Neuronal stem cell (in vitro differentiated cells): ENCODE data around the gene NECAP2. TPM values are rescaled to one million over a fixed set of nuclear protein-coding genes. Genes with fewer than 3 reads are reported as not detected.

Source experiments
- DNase-seq: peaks from one replicate; pipeline ENCODE4 v3.0.0-alpha.2; 2013; ENCODE audit warnings: low spot score
- H2AFZ ChIP-seq: one replicate; pipeline ENCODE4 v1.6.1; 2013; ENCODE audit warnings: mild to moderate bottlenecking, low read length, inconsistent platforms
- H2AK5ac ChIP-seq: 2 replicates; pipeline ENCODE4 v1.6.1; 2013; ENCODE audit warnings: low read depth, mild to moderate bottlenecking, inconsistent platforms, low read length, moderate library complexity, mixed read lengths
- H2BK120ac ChIP-seq: 2 replicates; pipeline ENCODE4 v1.6.1; 2013; ENCODE audit warnings: low read depth, mild to moderate bottlenecking, inconsistent platforms, low read length, moderate library complexity, mixed read lengths
- H2BK12ac ChIP-seq: one replicate; pipeline ENCODE4 v1.6.1; 2013; ENCODE audit warnings: low read length, inconsistent platforms
- H2BK15ac ChIP-seq: 2 replicates; pipeline ENCODE4 v1.6.1; 2013; ENCODE audit warnings: mild to moderate bottlenecking, low read length, inconsistent platforms, mixed read lengths
- H2BK5ac ChIP-seq: one replicate; pipeline ENCODE4 v1.6.1; 2013; ENCODE audit warnings: inconsistent platforms, mild to moderate bottlenecking, low read length, moderate library complexity
- H3K14ac ChIP-seq: one replicate; pipeline ENCODE4 v1.6.1; 2013; ENCODE audit warnings: low read length, inconsistent platforms
- H3K18ac ChIP-seq: 2 replicates; pipeline ENCODE4 v1.6.1; 2013; ENCODE audit warnings: low read length, inconsistent platforms
- H3K23ac ChIP-seq: 2 replicates; pipeline ENCODE4 v1.6.1; 2013; ENCODE audit warnings: low read depth, mild to moderate bottlenecking, mixed read lengths, low read length, inconsistent platforms; ENCODE audit not compliant: poor library complexity
- H3K27ac ChIP-seq: replicated peaks from 3 replicates; pipeline ENCODE4 v1.5.1; 2013; ENCODE audit warnings: low read length, inconsistent platforms
- H3K27me3 ChIP-seq, 3 experiments: 2 replicates each; pipeline ENCODE4 v1.6.1; 2013; ENCODE audit warnings: low read length in 3 of 3, mild to moderate bottlenecking in 2 of 3, inconsistent platforms in 1 of 3, low read depth in 1 of 3, mixed read lengths in 1 of 3, moderate library complexity in 1 of 3; ENCODE audit not compliant: control insufficient read depth in 3 of 3, insufficient read depth in 3 of 3
- H3K36me3 ChIP-seq, 2 donors: replicated peaks in 1 of 2; 2 replicates each; pipeline ENCODE4 v1.6.1; 2013; ENCODE audit warnings: low read length in 2 of 2; ENCODE audit not compliant: control insufficient read depth in 2 of 2, insufficient read depth in 2 of 2
- H3K4ac ChIP-seq: 2 replicates; pipeline ENCODE4 v1.6.1; 2013; ENCODE audit warnings: inconsistent platforms, mild to moderate bottlenecking, low read length, moderate library complexity
- H3K4me1 ChIP-seq, 2 donors: 1 replicate in 1 of 2; 2 replicates in 1 of 2; pipeline ENCODE4 v1.6.1; 2013; ENCODE audit warnings: low read length in 2 of 2, low read depth in 1 of 2; ENCODE audit not compliant: control insufficient read depth in 2 of 2, insufficient read depth in 1 of 2
- H3K4me2 ChIP-seq: one replicate; pipeline ENCODE4 v1.6.1; 2013; ENCODE audit warnings: mild to moderate bottlenecking, low read length, inconsistent platforms; ENCODE audit not compliant: insufficient read depth, poor library complexity, severe bottlenecking
- H3K4me3 ChIP-seq, 2 donors: 2 replicates each; pipeline ENCODE4 v1.5.1; 2013; ENCODE audit warnings: low read length in 2 of 2, mild to moderate bottlenecking in 2 of 2, inconsistent platforms in 1 of 2, moderate library complexity in 1 of 2
- H3K79me1 ChIP-seq: one replicate; pipeline ENCODE4 v1.6.1; 2013; ENCODE audit warnings: low read depth, mild to moderate bottlenecking, inconsistent platforms, low read length, moderate library complexity
- H3K9ac ChIP-seq: one replicate; pipeline ENCODE4 v1.6.1; 2013; ENCODE audit warnings: mild to moderate bottlenecking, low read depth, low read length, inconsistent platforms; ENCODE audit not compliant: poor library complexity
- H3K9me3 ChIP-seq, 2 donors: replicated peaks in 1 of 2; 2 replicates each; pipeline versions ENCODE3 to v1.6.1; 2013; ENCODE audit warnings: low read length in 2 of 2, mild to moderate bottlenecking in 2 of 2, inconsistent platforms in 1 of 2, low read depth in 1 of 2, mixed read lengths in 1 of 2, moderate library complexity in 1 of 2; ENCODE audit not compliant: control insufficient read depth in 2 of 2, insufficient read depth in 1 of 2
- H4K8ac ChIP-seq: one replicate; pipeline ENCODE4 v1.6.1; 2013; ENCODE audit warnings: low read depth, mild to moderate bottlenecking, inconsistent platforms, low read length, moderate library complexity
- H4K91ac ChIP-seq: one replicate; pipeline ENCODE4 v1.6.1; 2013; ENCODE audit warnings: low read length, low read depth, mild to moderate bottlenecking, inconsistent platforms; ENCODE audit not compliant: poor library complexity
- WGBS, 2 donors: extraction: QIAGEN DNeasy Blood & Tissue Kit; methylation state at CpG; one replicate each; pipeline ENCODE4 v1.1.7; 2013; ENCODE audit warnings: missing lambda C conversion rate in 2 of 2, mixed read lengths in 1 of 2; ENCODE audit not compliant: insufficient read length in 2 of 2, insufficient replicate concordance in 1 of 2; ENCODE audit errors: extremely low coverage in 2 of 2; 5-methylcytosine and 5-hydroxymethylcytosine counted together
- polyA plus RNA-seq, 2 experiments: library from polyadenylated mRNA; stranded (reverse); fragments of 200-250 nt; gene quantifications; one replicate each; pipeline ENCODE4 v1.2.3, GENCODE V29; 2013

NECAP2 gene
- polyA plus RNA-seq (2013, experiment 1 of 2): 38.4 TPM
- 38.2 TPM for polyA plus RNA-seq (2013, experiment 2 of 2)

DNA sequence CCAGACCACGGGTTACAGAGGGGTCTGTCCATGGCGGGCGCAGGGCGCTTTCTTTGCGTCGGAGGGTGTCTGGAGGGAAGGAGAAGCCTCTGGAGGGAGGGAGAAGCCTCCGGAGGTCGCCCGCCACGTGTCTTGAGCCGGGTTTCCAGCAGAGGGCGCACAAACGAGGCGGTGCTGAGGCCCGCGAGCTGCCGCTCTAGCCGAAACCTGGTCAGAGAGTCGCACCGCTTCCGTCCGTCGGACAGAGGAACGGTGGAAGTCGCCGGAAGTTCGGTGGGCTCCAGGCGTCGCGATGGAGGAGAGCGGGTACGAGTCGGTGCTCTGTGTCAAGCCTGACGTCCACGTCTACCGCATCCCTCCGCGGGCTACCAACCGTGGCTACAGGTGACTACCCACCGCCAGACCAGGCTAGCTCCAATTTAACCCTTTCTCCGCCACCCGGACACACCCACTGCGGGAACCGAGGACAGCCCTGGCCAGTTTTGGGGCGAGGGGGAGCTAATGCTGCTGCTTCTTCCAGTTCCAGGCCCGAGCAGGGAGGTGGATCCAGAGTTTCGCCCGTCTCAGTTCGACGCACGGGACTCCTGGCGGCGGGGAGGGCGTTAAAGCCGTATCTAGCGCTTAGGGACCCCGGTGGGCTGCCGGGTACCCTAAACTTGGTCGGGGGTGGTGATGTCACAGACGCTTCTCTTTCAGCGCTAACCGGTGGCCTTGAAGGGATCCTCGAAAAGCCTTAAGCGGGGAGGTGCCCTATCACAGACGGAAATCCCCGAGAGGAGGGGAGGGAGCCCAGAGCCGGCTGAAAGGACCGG is at the start of gene NECAP2:
Gene NECAP2 (plus strand): TSS at position 255 of the 812 bp plus-strand sequence. CDS start 38 bp downstream, at position 293.
- no peaks in the 10 kb centered on the region for H3K27me3 ChIP-seq
- peak within 1 kb of the TSS; percentile 90 for H3K14ac ChIP-seq
- peak within 1 kb of the TSS; percentile 43 for H4K91ac ChIP-seq
- peak; percentile 91 for DNase-seq
- H2BK120ac ChIP-seq: no peak within 1 kb of the TSS
- peak within 1 kb of the TSS; percentile 76 for H2BK5ac ChIP-seq
- H3K4me3 ChIP-seq: peak within 1 kb of the TSS; percentile 85 to 94
- peak within 1 kb of the TSS; percentile 75 for H3K4me2 ChIP-seq
- H3K36me3 ChIP-seq: peaks cover 13 to 34% of the 10 kb centered on the region in 2 donors
- peak within 1 kb of the TSS; percentile 97 for H3K9ac ChIP-seq
- peak within 1 kb of the TSS; percentile 26 for H3K4ac ChIP-seq
- H2AFZ ChIP-seq: peak within 1 kb of the TSS; percentile 96
- H4K8ac ChIP-seq: peak within 1 kb of the TSS; percentile 27
- H3K4me1 ChIP-seq: peaks cover 5 to 6% of the 10 kb centered on the region in 2 donors
- peak within 1 kb of the TSS; percentile 99 for H2AK5ac ChIP-seq
- H3K27ac ChIP-seq: peak within 1 kb of the TSS; percentile 60
- no peak within 1 kb of the TSS for H2BK12ac ChIP-seq
- no CpG with 5 or more reads among the region's 68 CpGs for WGBS, 2 donors
- H3K23ac ChIP-seq: peak within 1 kb of the TSS; percentile 90
- H2BK15ac ChIP-seq: peak within 1 kb of the TSS; percentile 78
- no peaks in the 10 kb centered on the region for H3K9me3 ChIP-seq
- peak within 1 kb of the TSS; percentile 95 for H3K18ac ChIP-seq
- peaks cover 10% of the 10 kb centered on the region for H3K79me1 ChIP-seq

DNA sequence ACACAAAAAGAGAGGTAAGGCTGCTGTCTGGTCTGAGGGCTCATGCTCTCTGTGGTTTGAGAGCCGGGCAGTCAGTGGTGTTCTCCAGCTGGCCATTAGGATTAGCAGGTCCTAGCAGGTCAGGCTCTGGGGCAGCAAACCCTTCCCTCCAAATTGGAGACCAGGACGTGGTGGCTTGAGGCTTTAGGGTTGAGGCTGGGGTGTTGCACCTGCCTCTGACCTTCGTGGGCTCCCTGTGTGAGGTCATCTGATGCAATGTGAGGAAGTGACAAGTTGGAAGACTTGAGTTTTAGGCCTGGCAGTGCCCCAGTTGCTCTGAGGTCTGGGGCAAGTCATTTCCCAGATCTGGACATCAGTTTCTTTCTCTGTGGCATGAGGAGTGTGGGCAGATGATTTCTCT is 49.1 kb upstream of the NECAP2 start:
- Histone ChIP-seq H3K9ac (no peak overlapping the region), H4K91ac (no peak overlapping the region), H3K4me1 (peaks cover 3 to 11% of the 10 kb centered on the region in 2 donors), H3K9me3 (peaks cover 0 to under 1% of the 10 kb centered on the region in 2 donors), H3K27me3 (no peaks in the 10 kb centered on the region), H3K18ac (no peak overlapping the region), H4K8ac (no peak overlapping the region), H2BK120ac (no peak overlapping the region), H3K27ac (no peak overlapping the region), H3K79me1 (peaks cover 13% of the 10 kb centered on the region), H2AFZ (no peak overlapping the region), H2AK5ac (no peak overlapping the region), H2BK15ac (no peak overlapping the region), H3K14ac (no peak overlapping the region), H3K4ac (no peak overlapping the region), H3K4me3 (no peak overlapping the region), H3K4me2 (no peak overlapping the region), H2BK5ac (no peak overlapping the region), H3K36me3 (peaks cover 22 to 62% of the 10 kb centered on the region in 2 donors), H3K23ac (peak overlapping the region; percentile 70), H2BK12ac (no peak overlapping the region)
- WGBS, 2 donors: no CpG with 5 or more reads among the region's 3 CpGs
- DNase-seq: no peak

DNA sequence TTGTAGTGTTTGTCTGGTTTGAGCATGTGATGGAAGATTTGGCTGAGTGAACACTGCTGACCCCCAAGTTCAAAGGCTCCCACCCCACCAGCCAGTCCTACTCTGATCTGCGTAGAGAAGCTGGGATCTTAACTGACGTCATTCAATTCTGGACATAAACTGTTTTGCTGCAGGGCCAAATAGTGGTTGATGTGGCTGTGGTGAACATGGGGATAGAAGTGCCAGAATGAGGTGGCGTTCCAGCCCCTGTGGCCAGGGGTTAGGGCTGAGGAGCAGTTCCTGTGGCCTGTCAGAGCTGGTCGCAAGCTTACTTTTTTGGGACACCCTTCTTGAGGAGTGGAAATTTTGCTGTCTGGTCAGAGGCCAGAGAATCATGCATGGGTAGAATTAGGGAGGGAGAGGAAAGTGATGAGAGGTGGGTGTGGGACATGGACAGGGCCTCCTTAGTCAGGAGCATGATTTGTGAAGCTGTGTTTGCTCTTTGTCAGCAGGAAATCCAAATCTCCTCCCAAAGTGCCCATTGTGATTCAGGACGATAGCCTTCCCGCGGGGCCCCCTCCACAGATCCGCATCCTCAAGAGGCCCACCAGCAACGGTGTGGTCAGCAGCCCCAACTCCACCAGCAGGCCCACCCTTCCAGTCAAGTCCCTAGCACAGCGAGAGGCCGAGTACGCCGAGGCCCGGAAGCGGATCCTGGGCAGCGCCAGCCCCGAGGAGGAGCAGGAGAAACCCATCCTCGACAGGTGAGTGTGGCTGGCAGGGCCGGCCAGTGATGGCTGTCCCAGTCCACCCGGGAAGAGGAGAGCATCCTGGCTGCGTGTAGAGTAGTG is 47.6 kb upstream of the NECAP2 start:
- H3K14ac ChIP-seq: no peak overlapping the region
- H2BK5ac ChIP-seq: no peak overlapping the region
- peak overlapping the region; percentile 18 for H3K18ac ChIP-seq
- peaks cover 0 to 3% of the 10 kb centered on the region in 2 donors for H3K9me3 ChIP-seq
- H2BK15ac ChIP-seq: no peak overlapping the region
- DNase-seq: no peak
- H3K4me2 ChIP-seq: no peak overlapping the region
- H2AK5ac ChIP-seq: no peak overlapping the region
- H3K4me1 ChIP-seq: peaks cover 3 to 11% of the 10 kb centered on the region in 2 donors
- H3K36me3 ChIP-seq: peaks cover 29 to 68% of the 10 kb centered on the region in 2 donors
- H3K23ac ChIP-seq: peak overlapping the region; percentile 49
- H3K4ac ChIP-seq: no peak overlapping the region
- no peak overlapping the region for H3K27ac ChIP-seq
- no peak overlapping the region for H4K91ac ChIP-seq
- H2BK12ac ChIP-seq: peak overlapping the region; percentile 4
- no peak overlapping the region for H3K4me3 ChIP-seq
- no peak overlapping the region for H3K9ac ChIP-seq
- no peak overlapping the region for H4K8ac ChIP-seq
- H3K79me1 ChIP-seq: peaks cover 10% of the 10 kb centered on the region
- no CpG with 5 or more reads among the region's 21 CpGs for WGBS, 2 donors
- H2BK120ac ChIP-seq: no peak overlapping the region
- H2AFZ ChIP-seq: no peak overlapping the region
- no peaks in the 10 kb centered on the region for H3K27me3 ChIP-seq
